K562 treated with DMSO at 1 percent for 12 hours (cell line): Measurements from ENCODE around the gene TMC2. TPM values are rescaled to one million over a fixed set of nuclear protein-coding genes. Genes with fewer than 3 reads are reported as not detected.

Experiments used
- total RNA-seq: library from RNA; unstranded; fragments of 300-600 nt; gene quantifications from 2 replicates; pipeline ENCODE4 v1.2.3, GENCODE V29; 2022; ENCODE audit not compliant: insufficient read depth

TMC2 gene, protein sequence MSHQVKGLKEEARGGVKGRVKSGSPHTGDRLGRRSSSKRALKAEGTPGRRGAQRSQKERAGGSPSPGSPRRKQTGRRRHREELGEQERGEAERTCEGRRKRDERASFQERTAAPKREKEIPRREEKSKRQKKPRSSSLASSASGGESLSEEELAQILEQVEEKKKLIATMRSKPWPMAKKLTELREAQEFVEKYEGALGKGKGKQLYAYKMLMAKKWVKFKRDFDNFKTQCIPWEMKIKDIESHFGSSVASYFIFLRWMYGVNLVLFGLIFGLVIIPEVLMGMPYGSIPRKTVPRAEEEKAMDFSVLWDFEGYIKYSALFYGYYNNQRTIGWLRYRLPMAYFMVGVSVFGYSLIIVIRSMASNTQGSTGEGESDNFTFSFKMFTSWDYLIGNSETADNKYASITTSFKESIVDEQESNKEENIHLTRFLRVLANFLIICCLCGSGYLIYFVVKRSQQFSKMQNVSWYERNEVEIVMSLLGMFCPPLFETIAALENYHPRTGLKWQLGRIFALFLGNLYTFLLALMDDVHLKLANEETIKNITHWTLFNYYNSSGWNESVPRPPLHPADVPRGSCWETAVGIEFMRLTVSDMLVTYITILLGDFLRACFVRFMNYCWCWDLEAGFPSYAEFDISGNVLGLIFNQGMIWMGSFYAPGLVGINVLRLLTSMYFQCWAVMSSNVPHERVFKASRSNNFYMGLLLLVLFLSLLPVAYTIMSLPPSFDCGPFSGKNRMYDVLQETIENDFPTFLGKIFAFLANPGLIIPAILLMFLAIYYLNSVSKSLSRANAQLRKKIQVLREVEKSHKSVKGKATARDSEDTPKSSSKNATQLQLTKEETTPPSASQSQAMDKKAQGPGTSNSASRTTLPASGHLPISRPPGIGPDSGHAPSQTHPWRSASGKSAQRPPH
- not detected in 2 replicates for total RNA-seq

GRCh38 chr20:2536560-2536986, at the start of gene TMC2:
TMC2 (plus strand) TSS chr20:2536573; CDS start chr20:2536622, 49 bp downstream.

DNA sequence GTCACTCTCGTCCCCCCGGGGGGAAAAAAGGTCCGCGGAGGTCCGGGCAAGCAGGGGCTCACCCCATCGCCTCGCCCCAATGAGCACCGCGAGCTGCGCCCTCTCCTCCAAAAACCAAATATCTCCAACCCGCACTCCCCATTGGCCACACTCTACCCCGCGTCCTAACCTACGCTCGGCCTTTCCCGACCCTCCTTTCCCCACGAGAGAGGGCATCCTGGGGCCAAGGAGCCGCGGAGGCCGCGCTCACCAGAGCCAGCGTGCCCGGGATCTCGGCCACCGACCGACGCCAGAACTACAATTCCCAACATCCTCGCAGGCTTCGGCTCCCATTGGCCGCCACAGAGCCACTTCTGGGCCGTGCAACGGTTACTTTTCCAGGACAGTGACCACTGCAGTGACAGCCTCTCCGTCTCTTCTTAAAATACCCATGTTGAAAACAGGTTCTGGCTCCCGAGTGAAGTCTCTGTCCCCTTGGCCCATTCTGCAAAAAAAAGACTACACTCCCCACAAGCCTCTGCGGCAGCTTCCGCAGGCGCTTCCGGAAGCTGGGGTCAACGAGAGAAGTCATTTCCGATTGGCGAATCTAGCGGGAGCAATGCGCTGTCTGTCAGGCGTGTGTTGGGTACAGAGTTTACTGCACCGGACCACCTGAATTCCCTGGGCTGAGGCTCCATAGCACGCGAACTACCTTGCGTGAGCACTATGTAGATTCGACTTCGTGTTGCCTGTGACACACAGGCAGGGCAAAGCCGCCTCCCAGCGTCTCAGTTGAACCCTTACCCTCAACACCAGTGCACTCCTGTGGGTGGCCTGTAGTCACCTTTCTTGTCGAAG, 27.5 kb upstream of the TMC2 start, which contains the start of gene ZNF343:
TSS of gene ZNF343 (minus strand) at position 285 of the 837 bp plus-strand sequence. CDS start 15,020 bp downstream, outside the sequence.

GRCh38 chr20:2651772-2652723, 115.7 kb downstream of the TMC2 start, which contains the start of gene NOP56:
NOP56 (plus strand) TSS chr20:2652632; CDS start chr20:2652661, 29 bp downstream.

DNA sequence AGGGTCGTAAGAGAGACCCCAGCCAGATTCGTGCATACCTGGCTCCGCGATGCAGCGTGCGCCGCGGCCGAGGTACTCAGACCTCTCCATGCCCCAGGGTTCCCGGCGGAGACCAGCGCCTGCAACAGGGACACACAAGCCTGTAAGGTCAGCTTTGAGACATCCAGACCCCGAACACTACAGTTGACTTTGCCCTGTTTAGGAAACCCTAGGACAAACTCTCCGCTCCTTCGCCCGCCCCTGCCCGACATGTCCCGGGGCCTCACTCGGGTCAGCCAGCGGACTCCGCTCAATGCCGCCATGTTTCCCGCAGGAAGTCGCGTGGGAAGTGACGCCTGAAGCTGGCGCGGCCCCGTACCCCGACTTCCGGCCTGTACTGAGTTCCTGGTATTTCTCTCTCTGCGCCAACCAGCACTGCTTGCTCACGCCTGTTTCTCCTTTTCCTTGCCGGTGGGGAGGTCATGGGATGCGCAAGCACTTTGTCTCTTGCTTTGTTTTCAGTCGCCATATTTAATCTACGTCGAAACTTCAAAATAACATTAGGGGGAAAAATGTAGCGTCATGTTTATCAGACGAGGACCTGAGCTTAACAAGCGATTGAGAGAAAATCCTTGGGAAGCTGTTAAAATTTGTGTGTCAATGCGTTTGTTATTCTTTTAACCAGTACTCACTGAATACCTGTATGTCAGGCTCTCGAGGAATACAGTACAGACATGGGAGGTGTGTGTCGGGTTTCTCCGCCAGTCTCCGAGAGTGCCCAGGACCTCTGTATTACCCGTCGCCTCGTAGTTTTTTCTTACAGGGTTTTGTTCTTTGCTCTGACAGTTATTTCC, 127.7 kb downstream of the TMC2 start, which contains the start of gene IDH3B:
TSS of gene IDH3B (minus strand) at position 330 of the 833 bp plus-strand sequence. CDS start at position 302, 28 bp downstream.

Other genes with a start within 250 kb of the TMC2 start
- gene TGM3, start 240.6 kb upstream of the TMC2 start, total RNA-seq = not detected in 2 replicates
- not detected in 2 replicates for gene TGM6, start 155.7 kb upstream of the TMC2 start, total RNA-seq
- gene SNRPB, start 65.8 kb upstream of the TMC2 start, total RNA-seq = 407 and 559 TPM in 2 replicates
- gene ZNF343, start 27.7 kb upstream of the TMC2 start, total RNA-seq = 3.3 and 4.6 TPM in 2 replicates
- 59.1 and 93.3 TPM in 2 replicates for gene NOP56, start 116.1 kb downstream of the TMC2 start, total RNA-seq
- 84.6 and 85.4 TPM in 2 replicates for gene IDH3B, start 127.6 kb downstream of the TMC2 start, total RNA-seq
- 0.28 TPM in 1 of 2 replicates, not detected in the other for gene EBF4, start 156.2 kb downstream of the TMC2 start, total RNA-seq